Upper lobe of left lung (tissue), 4 donors: ENCODE measurements around the gene ADGRL1.

Experiments used
- CTCF ChIP-seq, 6 experiments: fragments of 450-650 bp in 4 of 6; fragments of 200-600 bp in 2 of 6; sonication (generic) in 2 of 6; IDR thresholded peaks; one replicate each; pipeline ENCODE4 v1.5.1; 2016 to 2019; ENCODE audit warnings: antibody characterized with exemption in 6 of 6
- POLR2AphosphoS5 ChIP-seq, 2 donors: sonication (generic); formaldehyde crosslinking; IDR thresholded peaks; one replicate each; pipeline ENCODE4 v1.5.1; 2017; ENCODE audit warnings: antibody characterized with exemption in 2 of 2

DNA sequence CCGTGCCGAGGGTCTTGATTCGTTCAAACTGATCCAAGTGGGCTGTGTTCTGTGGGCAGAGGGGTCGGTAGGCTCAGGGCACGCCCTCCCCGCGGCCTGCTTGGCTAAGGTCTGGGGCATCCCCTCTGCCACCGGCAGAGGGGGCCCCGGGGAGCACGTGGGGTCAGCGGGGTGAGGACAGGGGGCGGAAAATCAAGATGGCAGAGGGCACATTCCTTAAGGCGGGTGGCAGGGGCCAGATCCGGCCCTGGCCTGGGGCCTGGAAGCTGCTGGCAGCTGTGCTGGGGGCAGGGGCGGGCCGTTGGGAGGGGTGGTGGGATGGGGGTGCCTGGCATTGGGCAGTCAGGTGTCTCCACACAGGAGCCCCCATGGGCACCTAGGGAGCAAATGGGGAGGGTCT is 99.1 kb downstream of the ADGRL1 start:
- TF ChIP-seq POLR2AphosphoS5 (IDR thresholded peaks at IDR 0.05) (no peak), CTCF (IDR thresholded peaks at IDR 0.05) (no peak)
